Brain microvascular endothelial cell (primary cell): Measurements from ENCODE around the gene CNPY1.
"Not testable (repeated sequence)": the region's sequence is repeated elsewhere in the genome, so short reads cannot be mapped to it uniquely, and the experiment has no call there.

Experiments used
- DNase-seq: peaks from one replicate; pipeline ENCODE4 v3.0.0-alpha.2; 2020
- H3K27ac ChIP-seq: fragments of 250-450 bp; sonication (Bioruptor Pico); 2 replicates; pipeline ENCODE4 v1.5.1; 2020; ENCODE audit warnings: mild to moderate bottlenecking, moderate library complexity
- H3K27me3 ChIP-seq: fragments of 250-450 bp; sonication (Bioruptor Pico); replicated peaks from 2 replicates; pipeline ENCODE4 v1.5.1; 2020; ENCODE audit warnings: mild to moderate bottlenecking
- H3K36me3 ChIP-seq: fragments of 250-450 bp; sonication (Bioruptor Pico); replicated peaks from 2 replicates; pipeline ENCODE4 v1.5.1; 2020; ENCODE audit warnings: mild to moderate bottlenecking
- H3K4me3 ChIP-seq: 2 replicates; pipeline ENCODE4 v1.5.1; 2011; ENCODE audit warnings: low read depth, mild to moderate bottlenecking, control low read depth, low read length, moderate library complexity
- in situ Hi-C: cut with HindIII; loops from 2 replicates; pipeline ENCODE4 v1.10.0; 2017; ENCODE audit warnings: low sequenced_read_pairs, low pct_ligation_motif_present
- TF ChIP-seq, protein P1 (sequence below): IDR thresholded peaks from 2 replicates; pipeline ENCODE4 v1.5.1; 2011; ENCODE audit warnings: low read depth, mild to moderate bottlenecking, moderate library complexity, low read length, control low read depth, inconsistent platforms; ENCODE audit errors: missing control alignments

CNPY1 gene

DNA sequence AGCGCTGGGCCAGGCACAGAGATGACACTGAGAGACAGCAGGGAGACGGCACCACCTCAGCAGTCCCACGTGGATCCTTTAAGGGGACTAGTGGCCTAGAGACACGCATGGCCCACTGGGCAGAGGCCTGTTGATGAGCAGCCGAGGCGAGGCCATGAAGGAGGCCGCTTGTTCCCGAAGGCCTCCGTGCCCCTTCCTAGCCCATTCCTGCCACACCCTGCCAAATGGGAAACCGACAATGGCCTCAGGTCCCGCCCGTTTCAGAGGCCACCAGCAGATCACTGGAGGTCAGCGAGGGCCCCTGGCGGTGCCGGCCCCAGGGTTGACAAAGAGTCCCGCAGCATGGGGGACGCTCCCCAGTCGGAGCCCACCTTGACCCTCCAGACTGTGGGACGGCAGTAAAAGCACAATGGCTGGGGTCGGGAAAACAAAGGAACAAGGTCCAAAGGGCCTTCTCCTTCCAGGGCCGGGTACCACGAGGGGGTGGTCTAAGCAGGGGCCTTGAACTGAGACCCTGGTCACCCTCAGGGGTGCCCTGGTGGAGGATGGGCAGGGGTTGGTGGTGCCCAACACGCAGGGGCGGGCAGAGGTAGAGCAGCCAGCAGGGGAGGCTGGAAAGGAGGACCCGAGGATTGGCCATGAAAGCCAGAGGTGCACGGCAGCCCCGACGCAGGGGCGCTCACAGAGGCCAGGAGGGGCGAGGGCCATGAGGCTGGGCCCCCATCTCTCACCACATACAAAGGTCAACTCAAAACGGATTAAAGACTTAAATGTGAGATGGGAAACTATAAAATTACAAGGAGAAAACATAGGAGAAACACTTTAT lies 19.9 kb upstream of the CNPY1 start:
- TF ChIP-seq, protein P1, sequence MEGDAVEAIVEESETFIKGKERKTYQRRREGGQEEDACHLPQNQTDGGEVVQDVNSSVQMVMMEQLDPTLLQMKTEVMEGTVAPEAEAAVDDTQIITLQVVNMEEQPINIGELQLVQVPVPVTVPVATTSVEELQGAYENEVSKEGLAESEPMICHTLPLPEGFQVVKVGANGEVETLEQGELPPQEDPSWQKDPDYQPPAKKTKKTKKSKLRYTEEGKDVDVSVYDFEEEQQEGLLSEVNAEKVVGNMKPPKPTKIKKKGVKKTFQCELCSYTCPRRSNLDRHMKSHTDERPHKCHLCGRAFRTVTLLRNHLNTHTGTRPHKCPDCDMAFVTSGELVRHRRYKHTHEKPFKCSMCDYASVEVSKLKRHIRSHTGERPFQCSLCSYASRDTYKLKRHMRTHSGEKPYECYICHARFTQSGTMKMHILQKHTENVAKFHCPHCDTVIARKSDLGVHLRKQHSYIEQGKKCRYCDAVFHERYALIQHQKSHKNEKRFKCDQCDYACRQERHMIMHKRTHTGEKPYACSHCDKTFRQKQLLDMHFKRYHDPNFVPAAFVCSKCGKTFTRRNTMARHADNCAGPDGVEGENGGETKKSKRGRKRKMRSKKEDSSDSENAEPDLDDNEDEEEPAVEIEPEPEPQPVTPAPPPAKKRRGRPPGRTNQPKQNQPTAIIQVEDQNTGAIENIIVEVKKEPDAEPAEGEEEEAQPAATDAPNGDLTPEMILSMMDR = no peak
- DNase-seq = no peak
- in situ Hi-C loops = no loop called here
- H3K36me3 ChIP-seq = no peaks in the 10 kb centered on the region
- no peak overlapping the region for H3K27ac ChIP-seq
- H3K27me3 ChIP-seq = no peaks in the 10 kb centered on the region
- no peak overlapping the region for H3K4me3 ChIP-seq

DNA sequence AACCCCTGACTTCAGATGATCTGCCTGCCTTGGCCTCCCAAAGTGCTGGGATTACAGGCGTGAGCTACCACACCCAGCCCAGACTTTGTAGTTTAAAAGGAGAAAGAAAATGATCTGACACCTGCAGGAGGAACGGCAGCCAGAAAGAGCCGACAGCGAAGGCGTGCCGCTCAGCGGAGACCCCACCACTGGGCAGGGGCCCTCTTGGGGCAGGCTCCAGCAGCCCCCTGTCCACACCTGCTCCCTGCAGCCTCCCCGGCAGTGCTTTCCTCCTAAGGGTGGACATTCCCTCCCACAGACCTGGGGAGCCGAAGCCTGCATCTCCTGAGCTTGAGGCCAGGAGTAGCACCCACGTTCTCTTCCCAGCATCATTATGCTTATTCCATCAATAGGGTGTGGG lies 19.2 kb upstream of the CNPY1 start:
- no peak for DNase-seq
- TF ChIP-seq, protein P1 = no peak
- Histone ChIP-seq H3K36me3 (no peaks in the 10 kb centered on the region), H3K4me3 (no peak overlapping the region), H3K27me3 (no peaks in the 10 kb centered on the region), H3K27ac (no peak overlapping the region)
- in situ Hi-C loops = no loop called here

DNA sequence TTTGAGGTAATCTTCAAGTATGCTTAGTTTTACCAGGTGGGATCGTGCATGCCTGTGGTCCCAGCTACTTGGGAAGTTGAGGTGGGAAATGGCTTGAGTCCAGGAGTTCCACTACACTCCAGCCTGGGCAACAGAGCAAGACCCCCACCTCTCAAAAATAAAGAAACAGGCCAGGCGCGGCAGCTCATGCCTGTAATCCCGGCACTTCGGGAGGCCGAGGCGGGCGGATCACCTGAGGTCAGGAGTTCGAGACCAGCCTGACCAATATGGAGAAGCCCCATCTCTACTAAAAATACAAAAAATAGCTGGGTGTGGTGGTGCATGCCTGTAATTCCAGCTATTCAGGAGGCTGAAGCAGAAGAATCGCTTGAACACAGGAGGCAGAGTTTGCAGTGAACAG lies 16.6 kb upstream of the CNPY1 start:
- H3K36me3 ChIP-seq, in situ Hi-C loops, H3K4me3 ChIP-seq, H3K27ac ChIP-seq, DNase-seq, H3K27me3 ChIP-seq: not testable (repeated sequence)

DNA sequence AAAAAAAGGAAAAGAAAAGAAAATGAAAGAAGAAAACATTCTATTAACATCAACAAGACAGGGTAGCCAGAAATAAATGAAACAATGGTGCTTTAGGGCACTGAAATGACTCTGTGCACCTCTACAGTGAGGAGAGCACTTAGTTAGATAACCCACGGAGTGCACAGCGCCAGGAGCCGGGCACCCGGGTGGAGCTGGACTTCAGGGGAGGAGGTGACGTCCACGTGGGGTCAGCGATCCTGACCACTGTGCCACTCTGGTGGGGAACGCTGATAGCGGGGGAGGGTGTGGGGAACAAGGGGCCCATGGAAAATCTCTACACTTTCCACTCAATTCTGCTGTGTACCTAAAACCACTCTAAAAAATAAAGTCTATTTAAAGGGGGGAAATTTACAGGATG lies 15.7 kb upstream of the CNPY1 start:
- no peak overlapping the region for H3K4me3 ChIP-seq

DNA sequence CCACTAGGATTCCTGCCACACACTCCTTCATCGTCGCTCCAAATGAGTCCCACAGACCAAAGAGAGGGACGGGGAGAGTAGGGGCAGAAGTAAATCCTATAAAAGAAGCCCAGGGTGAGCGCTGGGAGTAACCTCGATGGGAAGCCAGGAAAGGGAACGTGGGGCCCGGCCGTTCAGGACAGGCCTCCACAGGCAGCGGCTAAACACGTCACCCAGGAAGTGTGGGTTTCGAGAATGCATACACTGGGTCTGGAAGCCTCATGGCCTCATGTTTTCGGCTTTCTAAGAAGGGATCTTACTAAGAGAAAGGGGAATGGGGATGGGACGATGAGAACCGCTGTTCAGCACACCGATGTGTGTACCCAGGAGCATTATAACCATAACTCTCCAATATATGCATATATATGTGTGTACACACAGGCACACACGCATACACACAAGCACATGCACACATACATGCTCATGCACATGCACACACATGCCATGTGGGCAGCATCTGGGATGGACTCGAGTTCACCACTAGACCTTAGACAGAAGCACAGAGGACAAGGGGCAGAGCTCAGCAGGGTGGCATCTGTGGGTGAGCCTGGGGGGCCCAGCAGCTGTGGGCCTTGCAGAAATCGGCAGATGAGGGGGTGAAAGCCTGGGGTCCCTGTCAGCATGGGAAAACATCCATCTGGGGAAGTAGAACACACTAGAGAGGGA lies 14.8 kb upstream of the CNPY1 start:
- H3K27ac ChIP-seq = no peak overlapping the region
- in situ Hi-C loops = no loop called here
- H3K4me3 ChIP-seq = no peak overlapping the region
- H3K27me3 ChIP-seq = no peaks in the 10 kb centered on the region
- DNase-seq = no peak
- TF ChIP-seq, protein P1 = no peak
- H3K36me3 ChIP-seq = no peaks in the 10 kb centered on the region

More for the DNA sequence above, 15.7 kb upstream of the CNPY1 start:
- Histone ChIP-seq H3K36me3 (no peaks in the 10 kb centered on the region), H3K27me3 (no peaks in the 10 kb centered on the region), H3K27ac (no peak overlapping the region)
- TF ChIP-seq, protein P1 = no peak
- DNase-seq = no peak
- in situ Hi-C loops = no loop called here

DNA sequence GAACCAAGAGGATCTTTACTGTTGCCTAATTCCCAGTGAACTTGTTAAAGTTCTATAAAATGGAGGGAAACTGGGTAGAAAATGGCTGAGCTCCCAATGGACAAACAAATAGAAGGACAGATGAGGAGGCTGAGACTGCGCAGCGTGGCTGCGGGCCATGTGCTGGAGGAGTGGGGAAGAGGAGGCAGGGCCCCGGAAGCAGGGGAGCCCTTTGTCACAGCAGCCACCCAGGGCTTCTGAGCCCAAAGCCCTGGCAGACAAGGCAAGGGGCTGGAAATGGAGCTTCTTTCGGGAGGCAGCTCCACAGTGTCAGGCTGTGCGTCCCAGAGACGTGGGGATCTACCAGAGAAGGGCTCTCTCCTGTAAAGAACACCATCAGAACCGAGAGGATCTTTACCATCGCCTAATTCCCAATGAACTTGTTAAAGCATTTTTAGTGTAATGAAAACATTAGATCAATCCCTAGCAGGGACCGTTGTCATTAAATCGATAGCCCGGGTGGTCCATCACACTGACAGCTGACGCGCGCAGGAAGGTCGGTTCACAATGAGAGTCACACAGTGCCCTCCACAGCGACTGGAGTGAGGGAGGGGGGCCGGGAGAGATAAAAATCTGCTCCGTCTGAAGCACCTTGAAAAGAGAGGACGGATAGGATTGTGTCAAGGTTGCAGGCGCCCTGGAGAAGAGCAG lies 14.0 kb upstream of the CNPY1 start:
- H3K27ac ChIP-seq = no peak overlapping the region

More for the DNA sequence above, 14.0 kb upstream of the CNPY1 start:
- in situ Hi-C loops = no loop called here
- no peaks in the 10 kb centered on the region for H3K36me3 ChIP-seq
- H3K4me3 ChIP-seq = no peak overlapping the region
- H3K27me3 ChIP-seq = no peaks in the 10 kb centered on the region
- DNase-seq = no peak
- TF ChIP-seq, protein P1 = no peak
